Activated gamma-delta T cell treated with Interleukin-2 at 50 U/mL for 16 hours (primary cell): ENCODE measurements around the gene MTFR1L.

Experiments used
- DNase-seq: peaks from one replicate; pipeline ENCODE4 v3.0.0-alpha.2; 2020

Gene MTFR1L

GRCh38 chr1:25863486-25864262 is 43.9 kb downstream of the MTFR1L start:
- DNase-seq, result no peak

- DNase-seq, result no peak
Measured at GRCh38 chr1:25864434-25864833, 44.7 kb downstream of the MTFR1L start.

- DNase-seq, result no peak
Measured at GRCh38 chr1:25866288-25866687, 46.5 kb downstream of the MTFR1L start.

GRCh38 chr1:25867210-25867991 is 47.6 kb downstream of the MTFR1L start:
- DNase-seq, result no peak

- DNase-seq, result no peak
Measured at GRCh38 chr1:25869909-25870606, 50.3 kb downstream of the MTFR1L start.

GRCh38 chr1:25870614-25871013 is 50.9 kb downstream of the MTFR1L start:
- DNase-seq, result no peak

GRCh38 chr1:25871086-25871703 is 51.4 kb downstream of the MTFR1L start:
- DNase-seq, result no peak

GRCh38 chr1:25871704-25872494 is 52.1 kb downstream of the MTFR1L start:
- DNase-seq, result no peak

- no peak for DNase-seq
Measured at GRCh38 chr1:25872713-25873112, 53.0 kb downstream of the MTFR1L start.

- DNase-seq, result no peak
Measured at GRCh38 chr1:25873120-25873519, 53.4 kb downstream of the MTFR1L start.

GRCh38 chr1:25874209-25874608 is 54.5 kb downstream of the MTFR1L start:
- no peak for DNase-seq

- DNase-seq, result no peak
Measured at GRCh38 chr1:25874635-25875153, 54.9 kb downstream of the MTFR1L start.

- DNase-seq, result peak; percentile 57
Measured at GRCh38 chr1:25875154-25875855, 55.6 kb downstream of the MTFR1L start, which contains the start of gene PAQR7. Gene PAQR7, minus strand, starts transcription at chr1:25875708. Its CDS starts 11,869 bp downstream, at chr1:25863839.

- peak; percentile 22 for DNase-seq
Measured at GRCh38 chr1:25875856-25876692, 56.3 kb downstream of the MTFR1L start.

GRCh38 chr1:25876693-25877077 is 56.9 kb downstream of the MTFR1L start:
- DNase-seq, result no peak

- DNase-seq, result no peak
Measured at GRCh38 chr1:25877155-25877554, 57.4 kb downstream of the MTFR1L start.

- no peak for DNase-seq
Measured at GRCh38 chr1:25878690-25879089, 58.9 kb downstream of the MTFR1L start.

GRCh38 chr1:25879675-25880074 is 59.9 kb downstream of the MTFR1L start:
- no peak for DNase-seq

- DNase-seq, result no peak
Measured at GRCh38 chr1:25880518-25880917, 60.8 kb downstream of the MTFR1L start.

GRCh38 chr1:25881266-25881665 is 61.5 kb downstream of the MTFR1L start:
- no peak for DNase-seq
